ENCODE data around the gene TRIO.

GRCh38 chr5:14263699-14264098, 120.6 kb downstream of the TRIO start:
- TF ChIP-seq MAX (IDR thresholded peaks at IDR 0.05): no peak
- TF ChIP-seq CTCF (IDR thresholded peaks at IDR 0.05 in 2 of 3, conservative IDR thresholded peaks at IDR 0.05 in 1 of 3; ENCODE audit: borderline replicate concordance in 1 of 3, insufficient read depth in 1 of 3, low read depth in 2 of 3, low read length in 2 of 3): no peak
- TF ChIP-seq ZFX (IDR thresholded peaks at IDR 0.05): no peak

Data from HCT116 (cell line).